Measurements from ENCODE around the gene NPHP4.
"Not testable (repeated sequence)": the region's sequence is repeated elsewhere in the genome, so short reads cannot be mapped to it uniquely, and the experiment has no call there.

The NPHP4 gene

DNA sequence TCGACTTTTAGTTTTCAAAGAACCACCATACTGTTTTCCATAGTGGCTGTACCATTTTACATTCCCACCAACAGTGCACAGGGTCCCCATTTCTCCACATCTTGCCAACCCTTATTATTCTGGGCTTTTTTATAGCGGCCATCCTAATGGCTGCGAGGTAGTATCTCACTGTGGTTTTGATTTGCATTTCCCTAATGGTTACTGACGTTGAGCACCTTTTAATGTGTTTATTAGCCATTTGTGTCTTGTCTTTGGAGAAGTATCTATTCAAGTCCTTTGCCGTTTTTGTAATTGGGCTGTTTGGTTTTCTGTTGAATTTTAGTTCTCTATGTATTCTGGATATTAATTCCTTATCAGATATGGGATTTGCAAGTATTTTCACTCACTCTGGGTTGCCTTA lies 31.1 kb upstream of the NPHP4 start:
- no peak for DNase-seq

DNA sequence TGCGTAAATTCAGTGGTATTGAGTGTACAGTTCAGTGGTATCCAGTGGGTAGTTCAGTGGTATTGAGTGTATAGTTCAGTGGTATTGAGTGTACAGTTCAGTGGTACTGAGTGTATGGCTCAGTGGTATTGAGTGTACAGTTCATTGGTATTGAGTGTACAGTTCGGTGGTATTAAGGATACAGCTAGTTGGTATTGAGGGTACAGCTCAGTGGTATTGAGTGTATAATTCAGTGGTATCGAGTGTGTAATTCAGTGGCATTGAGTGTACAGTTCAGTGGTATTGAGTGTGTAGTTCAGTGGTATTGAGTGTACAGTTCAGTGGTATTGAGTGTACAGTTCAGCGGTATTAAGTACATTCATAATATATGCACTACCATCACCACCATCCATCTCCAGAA lies 30.0 kb upstream of the NPHP4 start:
- DNase-seq = no peak

DNA sequence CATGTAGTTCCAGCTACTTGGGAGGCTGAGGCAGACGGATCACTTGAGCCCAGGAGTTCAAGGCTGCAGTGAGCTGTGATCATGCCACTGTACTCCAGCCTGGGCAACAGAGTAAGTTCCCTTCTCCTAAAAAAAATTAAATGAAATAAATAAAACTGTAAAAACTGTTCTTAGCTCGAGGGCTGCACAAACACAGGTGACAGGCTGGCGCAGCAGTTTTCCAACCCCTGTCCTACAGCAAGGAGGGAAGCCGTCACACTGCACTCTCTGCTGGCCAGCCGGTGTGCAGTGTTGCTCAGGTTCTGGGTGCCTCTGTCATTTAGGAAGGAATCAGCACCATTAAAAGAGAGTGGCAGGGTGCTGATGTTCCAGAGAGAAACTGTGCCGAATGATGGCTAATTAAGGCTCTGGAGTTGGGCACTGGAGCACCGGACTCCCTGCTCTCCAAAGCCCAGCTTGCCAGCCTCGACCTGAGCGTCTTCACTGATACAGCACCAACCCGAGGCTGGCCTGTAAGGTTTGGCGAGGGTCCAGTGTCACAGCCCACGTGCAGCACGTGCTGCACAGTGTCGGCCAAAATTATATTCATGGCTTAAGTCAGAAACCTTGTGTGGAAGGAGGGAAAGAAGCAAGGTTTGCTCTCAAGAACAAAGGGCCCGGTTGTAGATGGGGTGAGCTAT lies 27.1 kb upstream of the NPHP4 start:
- DNase-seq = no peak

DNA sequence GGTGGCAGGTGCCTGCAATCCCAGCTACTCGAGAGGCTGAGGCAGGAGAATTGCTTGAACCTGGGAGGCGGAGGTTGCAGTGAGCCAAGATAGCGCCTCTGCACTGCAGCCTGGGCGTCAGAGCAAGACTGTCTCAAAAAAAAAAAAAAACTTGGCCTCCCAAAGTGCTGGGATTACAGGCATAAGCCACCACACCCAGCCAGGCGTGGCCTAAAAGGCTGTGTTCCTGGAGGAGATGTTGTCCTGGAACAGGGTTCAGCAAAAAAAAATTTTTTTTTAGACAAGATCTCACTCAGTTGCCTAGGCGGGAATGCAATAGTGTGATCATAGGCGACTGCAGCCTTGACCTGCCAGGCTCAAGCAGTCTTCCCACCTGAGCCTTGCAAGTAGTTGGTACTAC lies 25.4 kb upstream of the NPHP4 start:
- not testable (repeated sequence) for DNase-seq

DNA sequence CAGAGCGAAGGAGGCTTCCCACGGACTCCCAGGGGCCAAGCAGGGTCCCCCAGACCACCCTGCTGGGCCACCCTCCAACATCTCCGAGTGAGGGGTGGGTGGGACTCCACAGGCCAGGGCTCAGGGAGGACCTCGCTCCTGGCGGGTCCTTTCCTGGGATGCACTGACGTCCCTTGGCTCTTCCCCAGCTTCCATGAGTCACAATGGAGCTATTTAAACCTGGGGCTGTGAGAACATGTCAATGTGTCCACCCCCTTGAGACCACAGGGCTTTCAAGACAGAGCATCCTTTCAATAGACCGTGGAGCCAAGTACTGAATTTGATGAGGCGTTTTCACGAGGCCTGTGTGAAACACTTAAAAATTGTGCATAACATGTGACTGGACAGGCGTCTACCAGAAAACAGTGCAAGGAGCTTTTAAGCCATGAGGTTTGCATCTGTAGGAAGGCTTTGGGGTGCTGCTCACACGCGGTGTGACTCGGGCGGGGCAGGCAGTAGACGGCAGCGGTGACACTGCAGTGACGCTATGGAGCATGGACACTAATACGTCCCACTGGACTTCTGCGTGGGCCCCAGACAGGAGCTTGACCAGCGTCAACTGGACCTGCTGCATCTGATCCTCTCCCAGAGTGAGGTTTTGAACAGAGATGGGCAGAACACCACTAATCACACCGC lies 24.1 kb upstream of the NPHP4 start:
- DNase-seq = no peak

DNA sequence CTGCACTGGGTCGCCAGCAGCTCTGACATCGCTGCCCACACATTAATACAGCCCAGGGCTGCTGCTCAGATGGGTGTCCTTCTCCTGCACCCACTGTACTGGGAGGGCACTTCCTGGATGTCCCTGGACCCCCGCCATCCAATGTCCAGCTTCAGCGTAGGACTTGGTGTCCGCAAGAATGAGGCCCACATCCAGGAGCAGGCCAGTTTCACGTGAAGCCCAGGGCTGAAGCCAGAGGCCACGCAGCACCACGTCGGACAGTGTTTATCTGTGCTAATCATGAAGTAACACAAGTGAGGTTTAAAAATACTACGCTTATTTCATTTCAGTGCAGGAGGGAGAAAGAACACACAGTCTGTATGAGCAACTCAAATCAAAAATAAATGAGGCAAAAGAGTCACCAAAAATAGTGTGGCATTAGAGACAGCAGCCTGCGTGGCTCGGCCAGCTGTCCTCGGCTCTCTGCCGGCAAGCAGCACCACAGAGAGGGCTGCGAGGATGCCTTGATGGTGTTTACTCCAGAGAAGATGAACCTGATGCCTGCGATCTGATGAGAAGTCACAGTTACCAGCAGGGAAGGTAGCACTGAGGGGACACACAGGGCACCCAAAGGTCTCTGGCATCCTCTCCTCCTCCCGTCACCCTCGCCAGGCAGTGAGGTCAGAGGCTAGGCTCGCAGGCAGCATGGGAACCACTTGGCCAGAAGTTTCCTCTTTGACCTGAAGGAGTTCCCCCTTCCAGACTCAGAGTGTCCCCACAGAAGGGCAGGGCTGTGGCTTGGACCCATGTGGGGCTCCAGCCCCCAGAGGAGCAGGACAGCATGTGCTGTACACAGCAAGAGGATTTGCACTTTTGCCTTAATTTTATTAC lies 22.1 kb upstream of the NPHP4 start:
- no peak for DNase-seq

DNA sequence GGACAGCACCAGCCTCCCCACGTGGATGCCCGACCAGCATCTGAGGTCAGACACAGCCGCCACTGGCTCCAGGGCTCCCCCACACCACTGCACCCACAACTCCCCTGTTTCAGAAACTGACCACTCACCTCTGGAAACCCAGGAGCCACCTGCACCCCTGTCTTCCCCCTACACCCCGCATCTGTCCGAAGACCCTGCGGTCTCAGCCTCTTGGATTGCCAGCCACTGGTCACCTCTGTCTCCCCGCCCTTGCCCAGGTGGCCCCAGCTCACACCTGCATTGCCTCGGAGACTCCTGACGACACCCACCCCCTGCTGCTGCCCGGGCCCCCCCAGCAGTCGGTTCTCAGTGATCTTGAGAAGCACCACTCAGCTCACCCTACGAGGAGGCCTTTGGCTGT lies 21.3 kb upstream of the NPHP4 start:
- DNase-seq = no peak

DNA sequence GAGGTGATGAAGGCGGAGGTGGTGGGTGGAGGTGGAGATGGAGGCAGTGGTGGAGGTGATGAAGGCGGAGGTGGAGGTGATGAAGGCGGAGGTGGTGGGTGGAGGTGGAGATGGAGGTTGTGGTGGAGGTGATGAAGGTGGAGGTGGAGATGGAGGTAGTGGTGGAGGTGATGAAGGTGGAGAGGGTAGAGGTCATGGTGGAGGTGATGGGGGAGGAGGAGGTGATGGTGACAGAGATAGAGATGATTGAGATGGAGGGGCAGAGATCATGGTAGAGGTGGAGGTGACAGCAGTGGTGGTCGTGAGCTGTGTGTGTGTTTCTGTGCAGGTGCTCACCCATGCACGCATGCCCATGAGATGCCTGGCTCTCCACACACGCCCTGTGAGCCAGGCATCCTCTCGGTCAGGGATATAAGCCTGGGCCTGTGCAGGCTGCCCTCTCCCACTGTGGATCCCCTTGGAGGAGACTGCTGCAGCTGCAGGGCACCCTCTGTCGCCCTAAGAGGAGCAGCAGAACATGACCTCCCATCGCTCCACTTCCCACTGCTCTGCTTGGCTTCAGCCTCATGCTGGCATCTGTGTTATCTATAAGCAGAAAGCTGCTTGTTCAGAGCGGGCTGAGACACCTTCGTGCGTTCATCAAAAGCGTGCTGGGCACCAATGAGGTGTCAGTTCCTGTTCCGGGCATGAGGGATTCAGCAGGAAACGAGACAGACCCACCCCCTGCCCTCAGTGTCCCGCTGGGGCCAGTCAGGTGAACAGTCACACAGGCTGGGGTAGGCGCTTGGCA lies 20.5 kb upstream of the NPHP4 start:
- no peak for DNase-seq

DNA sequence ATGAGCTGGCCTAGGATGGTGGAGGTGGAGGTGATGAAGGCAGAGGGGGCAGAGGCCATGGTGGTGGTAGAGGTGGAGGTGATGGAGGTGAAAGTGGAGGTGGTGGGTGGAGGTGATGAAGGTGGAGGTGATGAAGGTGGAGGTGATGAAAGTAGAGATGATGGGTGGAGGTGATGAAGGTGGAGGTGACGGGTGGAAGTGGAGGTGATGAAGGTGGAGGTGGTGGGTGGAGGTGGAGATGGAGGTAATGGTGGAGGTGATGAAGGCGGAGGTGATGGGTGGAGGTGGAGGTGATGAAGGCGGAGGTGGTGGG lies 19.7 kb upstream of the NPHP4 start:
- no peak for DNase-seq

DNA sequence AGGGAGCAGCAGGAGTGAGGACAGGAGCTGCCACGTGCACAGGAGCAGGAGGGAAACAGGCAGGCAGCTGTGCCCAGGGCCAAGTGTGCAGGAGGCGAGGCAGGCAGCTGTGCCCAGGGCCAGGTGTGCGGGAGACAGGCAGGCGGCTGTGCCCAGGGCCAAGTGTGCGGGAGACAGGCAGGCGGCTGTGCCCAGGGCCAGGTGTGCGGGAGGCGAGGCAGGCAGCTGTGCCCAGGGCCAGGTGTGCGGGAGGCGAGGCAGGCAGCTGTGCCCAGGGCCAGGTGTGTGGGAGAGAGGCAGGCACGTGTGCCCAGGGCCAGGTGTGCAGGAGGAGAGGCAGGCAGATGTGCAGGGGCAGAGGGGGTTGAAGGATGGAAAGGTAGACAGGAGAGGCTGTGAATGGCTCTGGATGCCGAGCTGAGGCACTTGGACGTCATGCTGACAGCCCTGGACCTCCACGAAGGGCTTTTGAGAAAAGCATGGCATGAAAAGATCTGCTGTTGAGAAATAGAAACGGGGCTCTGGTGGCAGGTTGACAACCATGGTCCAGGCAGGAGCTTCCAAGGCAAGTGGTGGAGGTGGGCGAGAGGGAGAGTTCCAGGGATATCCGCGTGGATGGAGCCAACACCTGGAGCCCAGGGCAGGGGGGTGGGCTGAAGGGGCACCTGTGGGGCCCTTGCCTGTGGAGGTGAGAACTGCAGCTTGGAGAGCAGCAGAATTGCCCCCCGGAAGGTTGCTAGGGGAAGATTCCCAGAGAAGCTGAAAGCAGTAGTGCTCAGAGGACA lies 19.1 kb upstream of the NPHP4 start:
- no peak for DNase-seq

DNA sequence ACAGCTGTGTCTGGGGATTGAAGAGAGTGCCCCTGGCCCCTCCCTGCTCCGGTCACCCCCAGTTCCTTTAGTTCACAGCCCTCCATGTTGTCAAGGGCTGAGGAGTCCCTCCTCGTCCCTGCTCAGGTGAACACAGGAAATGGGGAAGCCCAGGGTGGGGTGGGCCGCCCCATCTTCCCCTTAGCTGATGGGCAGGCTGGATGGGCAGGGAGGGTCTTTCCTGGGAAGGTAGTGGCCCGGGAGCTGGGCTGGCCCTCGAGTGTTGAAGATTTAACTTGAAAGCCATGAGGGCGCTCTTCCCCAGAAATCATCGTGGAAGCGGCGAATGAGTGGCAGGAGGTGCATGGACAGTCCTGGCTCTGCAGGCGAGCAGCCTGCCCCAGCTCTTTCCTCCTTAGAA lies 18.3 kb upstream of the NPHP4 start:
- no peak for DNase-seq

DNA sequence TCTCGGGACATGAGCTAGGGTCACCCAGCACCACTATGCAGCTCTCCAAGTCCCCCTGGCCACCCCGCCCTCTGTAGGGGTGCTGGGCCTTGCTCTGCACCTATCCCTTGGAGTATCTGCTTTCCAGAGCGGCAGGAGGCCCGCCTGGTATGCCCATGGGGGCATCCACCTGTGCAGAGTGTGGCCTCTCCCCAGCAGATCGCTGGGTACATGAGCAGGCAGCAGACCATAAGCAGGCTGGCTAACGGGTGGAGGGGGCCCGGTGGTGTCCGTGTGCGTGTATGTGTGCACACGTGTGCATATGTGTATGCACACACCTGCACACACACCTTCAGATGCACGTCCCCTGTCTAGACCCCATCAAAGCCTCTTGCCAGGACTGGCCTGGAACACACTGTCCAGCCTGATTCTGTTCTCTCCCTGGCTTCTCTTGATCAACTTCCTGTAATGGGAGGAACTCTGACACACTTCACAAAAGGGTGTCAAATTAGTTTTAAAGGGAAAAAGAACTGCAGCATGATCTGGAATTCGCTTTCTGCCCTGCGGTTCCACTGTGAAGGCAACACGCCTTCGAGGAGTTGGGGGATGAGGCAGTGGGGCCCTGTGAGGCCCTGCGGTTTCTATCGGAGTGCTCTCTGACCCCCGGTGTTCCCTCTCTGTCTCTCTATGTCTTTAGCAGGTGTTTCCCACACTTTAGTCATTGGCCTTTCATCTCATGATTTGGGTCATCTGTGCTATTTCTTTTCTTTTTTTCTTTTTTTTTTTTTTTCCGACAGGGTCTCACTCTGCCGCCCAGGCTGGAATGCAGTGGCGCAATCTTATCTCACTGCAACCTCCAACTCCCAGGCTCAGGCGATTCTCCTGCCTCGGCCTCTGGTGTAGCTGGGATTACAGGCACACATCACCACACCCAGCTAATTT lies 17.2 kb upstream of the NPHP4 start:
- no peak for DNase-seq

DNA sequence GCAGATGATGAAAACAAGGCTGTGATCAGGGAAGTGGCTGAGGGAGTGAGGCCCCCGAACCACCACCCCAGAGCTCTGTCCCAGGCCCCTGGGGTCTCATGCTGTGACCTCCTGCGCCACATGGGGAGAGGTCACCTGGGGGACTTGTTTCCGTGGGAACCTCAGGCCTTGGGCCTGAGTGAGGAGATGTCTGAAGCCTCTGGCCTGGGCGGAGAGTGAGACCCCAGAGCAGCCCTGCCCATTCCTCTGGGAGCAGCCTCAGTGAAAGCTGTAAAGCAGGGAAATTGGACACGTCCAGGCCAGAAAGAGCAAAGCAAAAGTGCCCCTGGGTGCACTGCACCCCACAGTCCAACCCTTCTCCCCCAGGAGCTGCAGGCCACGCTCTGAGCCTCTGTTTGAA lies 16.5 kb upstream of the NPHP4 start:
- DNase-seq = no peak

DNA sequence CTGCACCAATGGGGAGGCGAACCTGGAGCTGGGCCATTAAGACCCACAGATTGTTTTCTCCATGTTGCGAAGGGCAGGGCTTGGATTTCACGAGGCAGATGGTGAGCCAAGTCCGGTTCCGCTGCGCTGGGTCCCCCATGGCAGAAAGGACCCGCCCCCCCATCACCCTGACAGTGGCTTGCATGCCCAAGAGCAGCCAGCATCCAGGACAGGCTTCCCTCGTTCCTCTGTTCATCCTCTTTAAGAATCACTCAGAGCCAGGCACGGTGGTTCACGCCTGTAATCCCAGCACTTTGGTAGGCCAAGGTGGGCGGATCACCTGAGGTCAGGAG lies 15.8 kb upstream of the NPHP4 start:
- DNase-seq = no peak

DNA sequence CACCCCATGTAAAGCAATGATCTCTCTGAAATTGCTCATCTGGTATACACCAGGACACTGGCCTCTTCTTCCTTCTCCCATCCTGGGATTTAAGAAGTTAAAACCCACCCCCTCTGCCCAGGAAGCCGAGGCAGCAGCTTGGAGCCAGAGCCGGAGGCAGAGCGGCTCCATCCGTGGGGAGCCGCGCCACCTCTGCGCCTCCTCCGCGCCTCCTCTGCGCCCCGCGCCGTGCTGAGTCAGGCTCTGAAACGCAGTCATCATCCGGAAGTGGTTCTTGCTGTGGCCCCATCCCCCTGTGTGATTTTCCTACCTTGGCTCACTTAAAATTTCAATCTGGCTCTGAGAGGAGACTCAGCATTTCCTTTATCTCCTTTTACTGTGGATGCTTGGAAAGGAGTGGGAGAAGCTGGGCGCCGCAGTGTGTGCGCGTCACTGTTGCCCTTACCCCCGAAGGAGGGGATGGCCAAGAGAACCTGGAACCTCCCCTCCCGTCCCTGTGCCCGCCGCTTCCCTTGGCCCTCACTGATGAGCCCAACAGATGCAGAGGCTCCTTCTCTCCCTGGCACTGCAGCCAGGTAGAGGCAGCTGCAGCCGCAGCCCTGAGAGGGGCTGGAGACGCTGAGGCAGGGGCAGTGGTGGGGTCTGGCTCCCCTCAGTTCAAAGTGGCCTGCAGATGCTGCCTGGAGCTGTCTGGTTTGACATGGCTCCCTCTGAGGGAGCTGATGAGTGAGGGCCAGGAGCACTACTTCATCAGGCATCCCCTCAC lies 15.3 kb upstream of the NPHP4 start:
- no peak for DNase-seq

DNA sequence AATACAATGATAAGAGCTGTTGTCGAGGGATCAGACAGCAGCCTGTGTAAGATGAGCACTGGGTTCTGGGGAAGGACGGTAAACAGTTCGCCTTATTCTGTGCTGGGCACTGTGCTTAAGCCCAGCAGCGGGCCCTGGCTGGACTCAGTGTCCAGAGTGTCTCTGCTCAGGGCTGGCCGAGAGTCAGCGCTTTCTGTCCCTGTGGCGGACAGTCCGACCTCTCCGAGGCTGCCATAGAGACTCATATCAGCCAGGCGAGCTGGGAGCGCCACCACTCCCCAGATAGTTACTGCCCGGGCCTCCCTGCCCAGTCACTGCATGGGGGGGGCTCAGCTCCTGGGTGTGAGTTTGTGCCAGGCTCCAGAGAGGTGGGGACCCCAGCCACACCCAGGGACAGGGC lies 14.7 kb upstream of the NPHP4 start:
- DNase-seq = no peak

DNA sequence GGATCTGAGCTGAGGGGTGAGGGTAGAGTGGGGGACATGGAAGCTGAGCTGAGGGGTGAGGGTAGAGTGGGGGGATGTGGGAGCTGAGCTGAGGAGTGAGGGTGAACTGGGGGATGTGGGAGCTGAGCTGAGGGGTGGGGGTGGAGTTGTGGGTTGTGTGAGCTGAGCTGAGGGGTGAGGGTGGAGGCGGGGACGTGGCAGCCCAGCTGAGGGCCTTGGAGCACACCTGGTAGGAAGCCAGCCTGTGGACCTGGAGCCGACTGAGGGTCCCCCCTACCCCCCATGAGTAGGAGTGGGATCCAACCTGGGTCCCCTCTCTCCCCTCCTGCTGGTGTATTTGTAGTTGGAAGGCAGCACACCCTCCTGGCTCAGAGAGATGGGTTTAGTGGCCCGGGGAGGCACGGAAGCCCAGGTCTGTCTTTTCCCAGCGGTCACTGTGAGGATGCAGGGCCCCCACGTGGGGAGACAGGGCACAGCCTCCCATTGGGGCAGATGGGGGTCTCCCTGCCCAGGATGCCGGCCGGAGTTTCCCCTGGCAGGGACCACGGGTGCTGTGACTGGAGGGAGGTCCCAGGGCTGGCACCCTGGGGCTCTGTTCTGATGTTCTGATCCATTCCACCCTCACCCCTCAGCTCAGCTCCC lies 13.2 kb upstream of the NPHP4 start:
- no peak for DNase-seq

DNA sequence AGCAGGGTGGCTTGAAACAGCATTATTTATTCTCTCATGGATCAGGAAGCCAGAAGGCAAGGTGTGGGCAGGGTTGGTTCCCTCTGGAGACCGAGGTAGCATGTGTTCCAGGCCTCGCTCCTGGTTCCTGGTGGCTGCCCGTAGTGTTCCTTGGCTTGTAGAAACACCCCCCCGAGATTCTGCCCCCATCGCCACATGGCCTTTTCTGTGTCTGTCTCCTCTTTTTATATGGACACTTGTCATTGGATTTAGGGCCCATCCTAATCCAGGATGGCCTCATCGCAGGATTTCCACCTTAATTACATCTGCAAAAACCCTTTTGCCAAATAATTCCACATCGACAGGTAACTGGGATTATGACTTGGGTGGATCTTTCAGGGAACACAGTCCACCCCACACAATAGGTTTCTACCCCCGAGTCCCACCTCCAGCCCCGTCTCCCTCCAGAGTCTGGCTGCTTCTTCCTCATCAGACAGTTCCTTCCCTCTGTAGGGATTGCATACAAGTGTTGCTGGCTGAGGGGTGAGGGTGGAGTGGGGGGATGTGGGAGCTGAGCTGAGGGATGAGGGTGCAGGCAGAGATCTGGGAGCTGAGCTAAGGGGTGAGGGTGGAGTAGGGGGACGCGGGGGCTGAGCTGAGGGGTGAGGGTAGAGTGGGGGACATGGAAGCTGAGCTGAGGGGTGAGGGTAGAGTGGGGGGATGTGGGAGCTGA lies 12.3 kb upstream of the NPHP4 start:
- no peak for DNase-seq

DNA sequence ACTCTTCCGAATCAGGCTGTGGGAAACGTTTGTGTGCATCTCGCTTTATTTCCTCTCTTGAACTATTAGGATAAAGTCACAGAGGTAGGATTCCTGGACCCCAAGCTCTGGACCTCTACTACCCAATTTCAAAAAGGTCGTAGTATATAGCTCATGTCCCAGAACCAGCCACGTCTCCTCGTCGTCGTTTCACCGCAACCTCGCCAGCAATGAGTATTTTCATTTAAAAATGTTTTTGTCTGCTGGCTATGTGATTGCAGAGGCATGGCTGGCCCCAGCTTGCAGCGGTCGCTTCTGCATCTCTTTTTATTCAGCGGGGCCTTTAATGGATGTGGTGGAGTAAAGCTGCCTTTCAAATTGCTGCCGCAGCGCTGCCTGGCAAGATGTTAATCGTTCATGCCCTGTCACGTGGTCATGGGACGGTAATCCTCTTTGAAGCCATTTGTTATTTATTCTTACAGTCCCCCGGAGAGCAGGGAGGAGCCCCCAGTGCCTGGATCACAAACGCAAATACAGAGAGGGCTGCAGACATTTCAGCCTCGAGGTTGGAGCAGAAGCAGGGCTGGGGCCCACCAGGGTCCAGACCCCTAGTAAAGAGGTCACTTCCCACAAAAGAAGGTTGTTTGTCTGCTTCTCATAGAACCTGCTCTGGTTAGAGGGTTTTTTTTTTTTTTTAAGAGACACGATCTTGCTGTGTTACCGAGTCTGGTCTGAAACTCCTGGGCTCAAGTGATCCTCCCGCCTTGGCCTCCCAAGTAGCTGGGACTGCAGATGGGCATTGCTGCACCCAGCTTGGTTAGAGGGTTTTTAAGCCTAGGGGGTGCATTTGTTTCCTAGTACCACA lies 11.6 kb upstream of the NPHP4 start:
- DNase-seq = no peak
